ENCODE data around the gene TJP1. TPM values are rescaled to one million over a fixed set of nuclear protein-coding genes. Genes with fewer than 3 reads are reported as not detected.

TJP1 gene
- total RNA-seq, 3 donors from 2014 or later (not counting 1 experiment from before 2014, with no cell fraction given): not detected

DNA sequence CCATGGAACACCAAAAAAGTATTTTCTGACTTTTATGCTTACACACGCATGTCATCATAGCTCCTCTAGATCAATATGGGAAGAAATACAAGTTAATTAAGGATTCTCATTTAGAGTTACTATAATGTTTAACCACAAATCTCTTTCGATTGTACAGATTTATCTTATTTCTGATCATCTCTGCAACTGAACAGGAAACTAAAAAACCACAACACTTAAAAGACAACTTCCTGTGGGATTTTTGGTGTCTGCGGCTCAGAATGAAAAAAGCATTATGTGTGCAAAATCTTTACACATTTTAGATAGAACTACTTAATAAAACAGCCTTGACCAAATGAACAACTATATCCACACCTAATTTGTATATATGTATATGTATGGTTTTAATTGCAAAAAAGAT is 3.0 kb upstream of the TJP1 start:
- H3K9me3 Mint-ChIP-seq: peaks cover 2 to 7% of the 10 kb centered on the region in 2 donors
- H3K4me3 ChIP-seq (ENCODE audit: low read length): no peak overlapping the region
- TF ChIP-seq, protein P1, sequence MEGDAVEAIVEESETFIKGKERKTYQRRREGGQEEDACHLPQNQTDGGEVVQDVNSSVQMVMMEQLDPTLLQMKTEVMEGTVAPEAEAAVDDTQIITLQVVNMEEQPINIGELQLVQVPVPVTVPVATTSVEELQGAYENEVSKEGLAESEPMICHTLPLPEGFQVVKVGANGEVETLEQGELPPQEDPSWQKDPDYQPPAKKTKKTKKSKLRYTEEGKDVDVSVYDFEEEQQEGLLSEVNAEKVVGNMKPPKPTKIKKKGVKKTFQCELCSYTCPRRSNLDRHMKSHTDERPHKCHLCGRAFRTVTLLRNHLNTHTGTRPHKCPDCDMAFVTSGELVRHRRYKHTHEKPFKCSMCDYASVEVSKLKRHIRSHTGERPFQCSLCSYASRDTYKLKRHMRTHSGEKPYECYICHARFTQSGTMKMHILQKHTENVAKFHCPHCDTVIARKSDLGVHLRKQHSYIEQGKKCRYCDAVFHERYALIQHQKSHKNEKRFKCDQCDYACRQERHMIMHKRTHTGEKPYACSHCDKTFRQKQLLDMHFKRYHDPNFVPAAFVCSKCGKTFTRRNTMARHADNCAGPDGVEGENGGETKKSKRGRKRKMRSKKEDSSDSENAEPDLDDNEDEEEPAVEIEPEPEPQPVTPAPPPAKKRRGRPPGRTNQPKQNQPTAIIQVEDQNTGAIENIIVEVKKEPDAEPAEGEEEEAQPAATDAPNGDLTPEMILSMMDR (IDR thresholded peaks at IDR 0.05): no peak
- peaks cover 8% of the 10 kb centered on the region for H3K4me1 ChIP-seq (ENCODE audit: control insufficient read depth, insufficient read depth, low read length)
- H3K9me3 ChIP-seq (ENCODE audit: control insufficient read depth, insufficient read depth, low read length): peaks cover 11% of the 10 kb centered on the region
- peaks cover 40% of the 10 kb centered on the region for H3K27me3 ChIP-seq (ENCODE audit: control insufficient read depth, insufficient read depth, low read length)
- H3K36me3 ChIP-seq (ENCODE audit: control insufficient read depth, insufficient read depth, low read length): no peaks in the 10 kb centered on the region
- peaks cover 19 to 24% of the 10 kb centered on the region in 2 donors for H3K27me3 Mint-ChIP-seq (ENCODE audit: low read depth in 2 of 2)
- H3K36me3 Mint-ChIP-seq: peaks cover 7% of the 10 kb centered on the region
- no peak overlapping the region for H3K27ac ChIP-seq (ENCODE audit: low read length)
- peak overlapping the region; percentile 66 for H3K4me3 Mint-ChIP-seq
- H3K4me1 Mint-ChIP-seq: peaks cover 14 to 15% of the 10 kb centered on the region in 2 donors
- peak overlapping the region in 1 of 2 donors; percentile 66 for H3K27ac Mint-ChIP-seq
- DNase-seq: peak in 1 of 2 donors; percentile 70
- ATAC-seq: peak in 1 of 3 donors; percentile 69
- no CpG with 5 or more reads among the region's 3 CpGs for WGBS (ENCODE audit: insufficient coverage)
- intact Hi-C loops (cut with micrococcal nuclease): no loop called here

DNA sequence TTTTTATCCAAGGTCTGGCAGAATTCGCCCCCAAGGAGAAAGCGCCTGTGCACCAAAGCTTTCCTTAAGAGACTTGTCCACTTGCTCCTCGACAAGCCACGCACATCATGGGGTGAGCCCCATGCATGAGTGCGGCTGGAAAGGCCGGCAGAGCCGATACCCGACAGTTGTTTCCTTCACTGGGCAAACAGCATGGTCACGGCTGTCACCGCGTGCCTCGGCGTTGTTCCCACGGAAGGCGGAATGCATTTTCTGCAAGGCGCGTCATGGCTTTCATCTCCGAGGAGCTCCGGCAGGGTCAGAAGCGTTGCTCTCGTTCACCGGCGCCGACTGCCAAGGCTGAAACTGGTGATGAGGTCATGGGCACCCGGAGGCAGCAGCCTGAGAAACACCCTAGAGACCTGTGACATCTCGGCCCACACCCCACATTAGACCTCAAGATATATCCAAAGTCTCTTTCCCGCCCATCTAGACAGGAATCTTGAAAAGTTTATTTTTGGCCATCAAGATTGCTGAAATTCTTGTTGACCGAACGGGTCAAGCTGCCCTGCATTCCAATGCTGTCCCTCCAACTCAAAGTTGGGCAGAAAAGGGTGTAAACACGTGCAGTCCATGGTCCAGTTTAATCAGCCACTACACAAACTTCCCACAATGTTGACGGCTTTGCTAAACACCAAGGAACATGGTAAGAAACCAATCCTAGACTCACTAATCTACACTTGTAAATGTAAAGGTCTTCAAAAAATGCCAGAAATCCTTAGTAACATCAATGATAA is 604 bp upstream of the TJP1 start:
- H3K9me3 ChIP-seq (ENCODE audit: control insufficient read depth, insufficient read depth, low read length): peaks cover 11% of the 10 kb centered on the region
- ATAC-seq (no peak), DNase-seq (peak in 1 of 2 donors; percentile 17)
- peaks cover 8% of the 10 kb centered on the region for H3K4me1 ChIP-seq (ENCODE audit: control insufficient read depth, insufficient read depth, low read length)
- H3K27ac ChIP-seq (ENCODE audit: low read length): no peak overlapping the region
- H3K36me3 ChIP-seq (ENCODE audit: control insufficient read depth, insufficient read depth, low read length): no peaks in the 10 kb centered on the region
- peaks cover 14% of the 10 kb centered on the region for H3K36me3 Mint-ChIP-seq
- TF ChIP-seq, protein P1 (IDR thresholded peaks at IDR 0.05): no peak
- H3K4me3 ChIP-seq (ENCODE audit: low read length): no peak overlapping the region
- intact Hi-C loops (cut with micrococcal nuclease): no loop called here
- peaks cover 2 to 7% of the 10 kb centered on the region in 2 donors for H3K9me3 Mint-ChIP-seq
- 10% methylated on average over 31 of the region's 31 CpGs for WGBS (ENCODE audit: insufficient coverage)
- peaks cover 49% of the 10 kb centered on the region for H3K27me3 ChIP-seq (ENCODE audit: control insufficient read depth, insufficient read depth, low read length)
- H3K4me3 Mint-ChIP-seq: peak overlapping the region; percentile 69
- peaks cover 14 to 15% of the 10 kb centered on the region in 2 donors for H3K4me1 Mint-ChIP-seq
- peaks cover 18 to 32% of the 10 kb centered on the region in 2 donors for H3K27me3 Mint-ChIP-seq (ENCODE audit: low read depth in 2 of 2)
- no peak overlapping the region for H3K27ac Mint-ChIP-seq

DNA sequence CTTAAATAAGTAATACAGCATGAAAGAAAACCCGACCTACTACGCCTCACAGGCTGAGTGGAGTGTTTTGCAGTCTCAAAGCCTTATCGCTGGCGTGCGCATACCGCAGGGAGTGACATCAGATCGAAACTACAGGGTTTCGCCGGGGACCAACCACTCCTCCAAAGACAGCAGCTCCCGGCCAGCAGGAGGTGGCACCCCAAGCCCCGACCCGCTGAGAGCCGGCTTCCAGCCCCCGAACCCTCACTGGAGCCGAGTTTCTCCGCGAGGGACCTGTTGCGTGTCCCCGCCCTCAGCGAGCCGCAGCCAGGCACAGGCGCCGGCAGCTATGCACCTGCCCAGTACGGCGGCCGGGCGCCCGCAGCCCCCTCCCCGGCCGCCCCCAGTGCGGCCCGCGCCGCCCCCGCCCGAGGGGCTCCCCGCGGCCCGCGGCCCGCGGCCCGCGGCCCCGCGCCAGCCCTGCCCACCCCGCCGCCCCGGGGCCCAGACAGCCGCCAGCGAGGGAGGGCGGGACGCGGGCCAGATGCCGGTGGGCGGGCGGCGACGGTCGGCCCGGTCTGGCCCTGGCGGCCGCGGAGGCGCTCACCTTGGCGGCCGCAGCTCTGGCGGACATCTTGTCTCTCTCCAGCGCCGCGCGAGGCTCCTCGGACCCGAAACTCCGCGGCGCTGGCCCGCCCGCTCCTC is 710 bp downstream of the TJP1 start:
- WGBS (ENCODE audit: insufficient coverage): 3% methylated on average over 78 of the region's 79 CpGs

More for the DNA sequence above, 710 bp downstream of the TJP1 start:
- Mint-ChIP-seq H3K27ac (no peak overlapping the region), H3K9me3 (peaks cover 2 to 7% of the 10 kb centered on the region in 2 donors), H3K4me3 (peak overlapping the region; percentile 61), H3K27me3 (ENCODE audit: low read depth in 2 of 2) (peaks cover 27 to 45% of the 10 kb centered on the region in 2 donors), H3K4me1 (peaks cover 14% of the 10 kb centered on the region in 2 donors), H3K36me3 (peaks cover 14% of the 10 kb centered on the region)
- intact Hi-C loops (cut with micrococcal nuclease): no loop called here
- TF ChIP-seq, protein P1 (IDR thresholded peaks at IDR 0.05): no peak
- peak; percentile 34 to 67 (median 37) for ATAC-seq
- Histone ChIP-seq H3K27me3 (ENCODE audit: control insufficient read depth, insufficient read depth, low read length) (peaks cover 38% of the 10 kb centered on the region), H3K36me3 (ENCODE audit: control insufficient read depth, insufficient read depth, low read length) (no peaks in the 10 kb centered on the region), H3K9me3 (ENCODE audit: control insufficient read depth, insufficient read depth, low read length) (peaks cover 11% of the 10 kb centered on the region), H3K27ac (ENCODE audit: low read length) (no peak overlapping the region), H3K4me3 (ENCODE audit: low read length) (no peak overlapping the region), H3K4me1 (ENCODE audit: control insufficient read depth, insufficient read depth, low read length) (peaks cover 8% of the 10 kb centered on the region)
- peak in 1 of 2 donors; percentile 41 for DNase-seq

Data from natural killer cell (primary cell).